Stimulated activated CD8-positive, alpha-beta memory T cell treated with anti-CD3 and anti-CD28 coated beads, Interleukin-12 subunit alpha, Interleukin-12 subunit beta, amount 100 ng/mL, for 1 hour (primary cell): ENCODE measurements around the gene FAM171A1.
"Not testable (repeated sequence)": the region's sequence is repeated elsewhere in the genome, so short reads cannot be mapped to it uniquely, and the experiment has no call there.

Experiments
- DNase-seq: peaks from one replicate; pipeline ENCODE4 v3.0.0-alpha.2; 2020; ENCODE audit warnings: low read depth

The FAM171A1 gene

GRCh38 chr10:15344256-15344875 lies 26.7 kb downstream of the FAM171A1 start:
- DNase-seq, result no peak

GRCh38 chr10:15342970-15343369 lies 28.1 kb downstream of the FAM171A1 start:
- no peak for DNase-seq

DNA sequence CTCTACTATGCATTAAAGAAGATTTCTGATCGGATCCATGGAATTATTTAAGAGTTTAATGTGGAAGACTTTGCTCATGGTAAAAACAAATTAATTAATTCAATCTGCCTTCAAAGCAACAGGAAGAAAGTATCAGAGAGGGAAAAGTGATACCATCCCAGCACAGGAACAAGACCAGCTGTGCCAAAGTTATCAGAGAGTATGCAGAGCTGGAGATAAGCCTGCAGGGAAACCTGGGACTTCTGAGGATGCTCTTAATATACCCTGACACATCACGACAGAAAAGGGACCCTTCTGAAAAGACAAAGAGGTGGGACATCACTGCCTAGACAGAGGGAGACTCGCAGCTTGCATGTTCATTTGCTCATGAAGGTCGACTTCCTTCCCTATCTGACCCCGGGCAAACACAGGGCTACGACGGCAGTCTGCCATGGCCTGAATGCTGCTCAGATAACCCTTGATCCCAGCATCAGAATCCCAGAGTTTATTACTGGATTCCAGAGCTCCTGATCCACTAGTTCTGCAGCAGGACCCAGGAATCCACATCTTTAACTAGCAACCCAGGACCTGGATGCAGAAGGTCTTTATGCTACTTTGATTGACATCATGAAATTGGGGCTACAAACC lies 29.5 kb downstream of the FAM171A1 start:
- no peak for DNase-seq

GRCh38 chr10:15339892-15340291 lies 31.2 kb downstream of the FAM171A1 start:
- DNase-seq, result no peak

GRCh38 chr10:15337441-15337923 lies 33.6 kb downstream of the FAM171A1 start:
- not testable (repeated sequence) for DNase-seq

DNA sequence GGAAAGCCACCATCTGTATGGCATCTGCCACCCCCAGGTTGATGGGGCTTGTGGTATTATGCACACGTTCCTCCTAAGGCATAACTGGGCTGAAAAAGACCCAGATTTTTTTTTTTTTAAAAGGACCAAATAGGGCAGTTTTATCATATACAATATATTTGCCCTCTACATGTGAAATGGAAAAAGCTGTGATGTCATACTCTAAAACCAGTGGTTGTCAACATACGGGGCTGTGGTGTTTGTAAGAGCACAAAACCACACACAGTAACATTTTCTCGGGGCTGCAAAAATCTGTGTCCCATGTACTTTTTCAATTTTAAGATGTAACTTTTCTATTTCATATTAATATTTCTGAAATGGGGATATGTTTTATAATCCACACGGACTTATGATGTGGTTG lies 34.9 kb downstream of the FAM171A1 start:
- DNase-seq, result no peak

- DNase-seq, result no peak
Measured at GRCh38 chr10:15335508-15335907, 35.6 kb downstream of the FAM171A1 start.

- DNase-seq, result no peak
Measured at GRCh38 chr10:15334650-15335323, 36.3 kb downstream of the FAM171A1 start.

GRCh38 chr10:15333909-15334649 lies 37.0 kb downstream of the FAM171A1 start:
- DNase-seq, result no peak

GRCh38 chr10:15333181-15333580 lies 37.9 kb downstream of the FAM171A1 start:
- DNase-seq, result not testable (repeated sequence)

DNA sequence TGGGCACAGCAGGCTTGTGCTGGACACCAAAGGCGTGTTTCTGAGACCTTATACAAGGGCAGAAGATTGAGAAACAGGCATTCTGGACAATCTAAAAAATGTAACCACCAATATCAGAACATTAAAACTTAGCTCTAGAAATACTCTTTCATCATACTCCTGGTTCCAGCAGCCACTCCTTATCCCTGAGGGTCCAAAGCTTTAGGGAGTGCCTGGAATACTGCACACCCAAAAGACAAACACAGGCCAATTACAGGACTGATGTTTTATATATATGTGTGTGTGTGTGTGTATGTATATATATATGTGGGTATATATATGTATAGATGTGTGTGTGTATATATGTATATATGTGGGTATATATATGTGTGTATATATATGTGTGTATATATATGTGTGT lies 39.6 kb downstream of the FAM171A1 start:
- DNase-seq, result no peak

GRCh38 chr10:15329437-15329836 lies 41.7 kb downstream of the FAM171A1 start:
- DNase-seq, result no peak

GRCh38 chr10:15325944-15326284 lies 45.2 kb downstream of the FAM171A1 start:
- DNase-seq, result no peak

DNA sequence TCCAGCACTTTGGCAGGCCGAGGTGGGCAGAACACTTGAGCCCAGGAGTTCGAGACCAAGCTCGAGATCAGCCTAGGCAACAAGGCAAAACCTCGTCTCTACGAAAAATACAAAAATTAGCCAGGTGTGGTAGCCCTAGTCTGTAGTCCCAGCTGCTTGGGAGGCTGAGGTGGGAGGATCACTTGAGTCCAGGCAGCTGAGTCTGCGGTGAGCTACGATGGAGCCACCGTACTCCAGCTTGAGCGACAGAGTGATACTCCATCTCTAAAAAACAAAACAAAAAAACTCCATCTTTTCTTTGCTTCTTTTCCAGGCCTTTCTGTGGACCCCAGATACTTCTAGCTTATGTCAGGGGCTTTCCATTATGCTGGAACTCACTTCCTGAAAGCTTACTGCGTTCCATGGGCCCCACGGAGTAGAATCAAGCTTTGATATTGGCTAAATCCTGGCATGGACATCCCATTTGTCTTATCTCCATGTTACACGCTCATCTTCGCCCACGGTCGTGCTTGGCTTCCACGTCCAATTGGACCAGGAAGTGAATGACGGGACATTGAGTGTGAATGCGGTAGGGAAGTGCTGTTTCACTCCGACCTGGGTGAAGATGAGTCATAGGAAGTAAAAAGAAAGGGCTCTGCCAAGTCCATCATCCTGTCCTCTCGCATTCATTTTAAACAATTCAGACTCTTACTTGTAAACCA lies 45.7 kb downstream of the FAM171A1 start:
- no peak for DNase-seq

DNA sequence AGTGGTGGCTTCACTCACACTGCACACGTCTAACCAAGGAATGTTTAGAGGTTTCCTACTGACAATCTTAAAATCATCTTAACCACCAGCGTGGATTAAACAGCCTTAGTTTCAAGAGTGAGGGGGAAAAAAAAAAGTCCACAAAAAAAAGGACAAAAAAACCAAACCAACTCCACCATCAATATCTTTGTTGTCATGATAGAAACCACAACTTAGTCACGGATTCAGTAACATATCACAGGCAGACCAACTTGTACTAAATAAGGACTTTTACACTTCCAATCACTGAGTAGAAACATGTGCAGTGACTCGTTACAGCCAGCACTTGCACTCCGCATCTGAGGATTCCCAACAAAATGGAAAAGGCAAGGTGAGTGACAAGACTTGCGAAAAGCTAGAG lies 46.5 kb downstream of the FAM171A1 start:
- DNase-seq, result no peak

DNA sequence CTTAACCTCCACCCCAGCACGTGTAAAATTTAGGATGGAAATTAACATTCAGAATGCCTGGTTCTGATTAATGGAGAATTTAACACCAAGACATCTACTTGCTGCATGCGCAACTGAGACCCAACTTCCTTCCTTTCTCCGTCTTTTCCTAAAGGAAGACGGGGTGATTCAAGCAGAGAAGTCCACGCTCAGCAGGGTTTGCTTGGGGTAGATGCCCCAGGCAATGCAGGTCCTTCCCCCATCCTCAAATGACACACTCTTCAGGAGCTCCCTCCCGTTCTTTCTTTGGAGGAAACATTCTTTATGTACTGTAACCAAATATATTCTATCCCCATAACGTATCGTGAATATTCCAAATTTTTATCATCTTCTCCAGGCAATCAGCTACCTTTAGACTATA lies 47.0 kb downstream of the FAM171A1 start:
- no peak for DNase-seq

DNA sequence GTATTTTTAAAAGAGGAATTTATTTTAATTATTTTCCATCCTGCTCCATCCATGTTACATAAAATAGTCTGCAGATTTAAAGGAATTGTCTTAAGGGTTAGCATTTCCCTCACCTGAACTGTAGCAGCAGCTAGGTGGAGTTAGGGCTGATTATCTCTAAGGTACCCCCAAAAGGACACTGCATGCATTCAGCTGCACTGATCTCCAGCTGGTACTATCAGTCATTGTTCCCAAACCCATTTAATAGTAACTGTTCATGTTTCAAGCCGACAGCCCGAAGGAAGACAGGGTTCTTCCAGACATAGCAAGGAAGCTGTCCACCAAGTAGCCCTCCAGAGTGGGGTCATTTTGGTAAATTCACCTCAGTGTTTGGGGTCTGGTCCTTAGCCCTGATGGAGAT lies 48.7 kb downstream of the FAM171A1 start:
- no peak for DNase-seq

- no peak for DNase-seq
Measured at GRCh38 chr10:15321431-15322341, 49.4 kb downstream of the FAM171A1 start.

- no peak for DNase-seq
Measured at GRCh38 chr10:15320522-15321203, 50.4 kb downstream of the FAM171A1 start.

GRCh38 chr10:15320118-15320517 lies 51.0 kb downstream of the FAM171A1 start:
- no peak for DNase-seq
